Measurements from ENCODE around the gene ERO1B. TPM values are rescaled to one million over a fixed set of nuclear protein-coding genes. Genes with fewer than 3 reads are reported as not detected.

Gene ERO1B
- total RNA-seq, 4 donors from 2014 or later: 2.0 to 5.5 (median 3.9) TPM

DNA sequence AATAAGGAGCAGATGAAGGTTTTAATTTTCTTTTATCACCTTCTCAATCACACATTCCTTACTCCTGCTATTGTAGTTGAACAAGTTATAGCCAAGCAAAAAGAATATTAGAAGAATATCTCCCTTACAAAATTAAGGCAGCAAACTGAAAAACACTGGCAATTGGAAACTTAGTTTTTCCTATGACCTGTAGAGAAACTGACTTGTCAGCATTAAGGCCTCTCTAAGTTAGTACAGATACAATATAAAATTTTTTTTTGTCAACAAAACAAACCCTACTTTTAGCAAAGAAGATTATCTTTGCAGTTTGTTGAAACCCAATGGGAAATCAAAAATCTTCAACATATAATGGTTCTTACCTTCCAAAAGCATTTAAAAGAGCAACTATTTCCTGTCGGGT is 61.3 kb downstream of the ERO1B start:
- no peak overlapping the region for H3K4me3 ChIP-seq (ENCODE audit: low read depth, poor library complexity, severe bottlenecking)
- intact Hi-C loops (cut with DNase I; ENCODE audit: low total_unique reads): no loop called here
- WGBS, 2 donors: 86 to 97% methylated on average over 1 of the region's 1 CpG
- TF ChIP-seq, protein P1, sequence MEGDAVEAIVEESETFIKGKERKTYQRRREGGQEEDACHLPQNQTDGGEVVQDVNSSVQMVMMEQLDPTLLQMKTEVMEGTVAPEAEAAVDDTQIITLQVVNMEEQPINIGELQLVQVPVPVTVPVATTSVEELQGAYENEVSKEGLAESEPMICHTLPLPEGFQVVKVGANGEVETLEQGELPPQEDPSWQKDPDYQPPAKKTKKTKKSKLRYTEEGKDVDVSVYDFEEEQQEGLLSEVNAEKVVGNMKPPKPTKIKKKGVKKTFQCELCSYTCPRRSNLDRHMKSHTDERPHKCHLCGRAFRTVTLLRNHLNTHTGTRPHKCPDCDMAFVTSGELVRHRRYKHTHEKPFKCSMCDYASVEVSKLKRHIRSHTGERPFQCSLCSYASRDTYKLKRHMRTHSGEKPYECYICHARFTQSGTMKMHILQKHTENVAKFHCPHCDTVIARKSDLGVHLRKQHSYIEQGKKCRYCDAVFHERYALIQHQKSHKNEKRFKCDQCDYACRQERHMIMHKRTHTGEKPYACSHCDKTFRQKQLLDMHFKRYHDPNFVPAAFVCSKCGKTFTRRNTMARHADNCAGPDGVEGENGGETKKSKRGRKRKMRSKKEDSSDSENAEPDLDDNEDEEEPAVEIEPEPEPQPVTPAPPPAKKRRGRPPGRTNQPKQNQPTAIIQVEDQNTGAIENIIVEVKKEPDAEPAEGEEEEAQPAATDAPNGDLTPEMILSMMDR (IDR thresholded peaks at IDR 0.05): no peak
- TF ChIP-seq POLR2A (IDR thresholded peaks at IDR 0.05): no peak
- no peak for DNase-seq (ENCODE audit: low spot score in 2 of 2)

- 78 to 95% methylated on average over 1 of the region's 1 CpG for WGBS, 2 donors
- DNase-seq (ENCODE audit: low spot score in 2 of 2): no peak
- no peak overlapping the region for H3K4me3 ChIP-seq (ENCODE audit: low read depth, poor library complexity, severe bottlenecking)
- intact Hi-C loops (cut with DNase I; ENCODE audit: low total_unique reads): loop anchor here (10.0 kb wide), 1 partner anchor 1160 kb away; no protein-coding TSS in a partner anchor
- no peak for TF ChIP-seq POLR2A (IDR thresholded peaks at IDR 0.05)
- TF ChIP-seq, protein P1 (IDR thresholded peaks at IDR 0.05): no peak
Measured at GRCh38 chr1:236214761-236215160, 67.0 kb downstream of the ERO1B start.

GRCh38 chr1:236213534-236213933 is 68.2 kb downstream of the ERO1B start:
- 92 to 93% methylated on average over 3 of the region's 3 CpGs for WGBS, 2 donors
- TF ChIP-seq, protein P1 (IDR thresholded peaks at IDR 0.05): no peak
- TF ChIP-seq POLR2A (IDR thresholded peaks at IDR 0.05): no peak
- DNase-seq (ENCODE audit: low spot score in 2 of 2): no peak
- intact Hi-C loops (cut with DNase I; ENCODE audit: low total_unique reads): loop anchor here (10.0 kb wide), 1 partner anchor 1161 kb away; no protein-coding TSS in a partner anchor
- H3K4me3 ChIP-seq (ENCODE audit: low read depth, poor library complexity, severe bottlenecking): no peak overlapping the region

GRCh38 chr1:236211815-236212214 is 69.9 kb downstream of the ERO1B start:
- no peak for TF ChIP-seq POLR2A (IDR thresholded peaks at IDR 0.05)
- TF ChIP-seq, protein P1 (IDR thresholded peaks at IDR 0.05): no peak
- intact Hi-C loops (cut with DNase I; ENCODE audit: low total_unique reads): loop anchor here (10.0 kb wide), 1 partner anchor 1163 kb away; no protein-coding TSS in a partner anchor
- WGBS, 2 donors: 97% methylated on average over 5 of the region's 5 CpGs
- H3K4me3 ChIP-seq (ENCODE audit: low read depth, poor library complexity, severe bottlenecking): no peak overlapping the region
- DNase-seq (ENCODE audit: low spot score in 2 of 2): no peak

GRCh38 chr1:236209713-236210112 is 72.0 kb downstream of the ERO1B start:
- intact Hi-C loops (cut with DNase I; ENCODE audit: low total_unique reads): loop anchor here (10.0 kb wide), 1 partner anchor 1165 kb away; no protein-coding TSS in a partner anchor
- no peak overlapping the region for H3K4me3 ChIP-seq (ENCODE audit: low read depth, poor library complexity, severe bottlenecking)
- TF ChIP-seq, protein P1 (IDR thresholded peaks at IDR 0.05): no peak
- TF ChIP-seq POLR2A (IDR thresholded peaks at IDR 0.05): no peak
- no peak for DNase-seq (ENCODE audit: low spot score in 2 of 2)

- WGBS, 2 donors: 70 to 80% methylated on average over 2 of the region's 2 CpGs
Measured at GRCh38 chr1:236209185-236209584, 72.6 kb downstream of the ERO1B start.

More at GRCh38 chr1:236209185-236209584, 72.6 kb downstream of the ERO1B start:
- intact Hi-C loops (cut with DNase I; ENCODE audit: low total_unique reads): no loop called here
- H3K4me3 ChIP-seq (ENCODE audit: low read depth, poor library complexity, severe bottlenecking): no peak overlapping the region
- DNase-seq (ENCODE audit: low spot score in 2 of 2): no peak
- TF ChIP-seq POLR2A (IDR thresholded peaks at IDR 0.05): no peak
- TF ChIP-seq, protein P1 (IDR thresholded peaks at IDR 0.05): no peak

All from lower leg skin (tissue), 4 donors.